ENCODE results near the gene CSKMT. TPM values are rescaled to one million over a fixed set of nuclear protein-coding genes. Genes with fewer than 3 reads are reported as not detected.

Gene CSKMT
- total RNA-seq, 1 experiment from 2014 or later, result 49.2 TPM

DNA sequence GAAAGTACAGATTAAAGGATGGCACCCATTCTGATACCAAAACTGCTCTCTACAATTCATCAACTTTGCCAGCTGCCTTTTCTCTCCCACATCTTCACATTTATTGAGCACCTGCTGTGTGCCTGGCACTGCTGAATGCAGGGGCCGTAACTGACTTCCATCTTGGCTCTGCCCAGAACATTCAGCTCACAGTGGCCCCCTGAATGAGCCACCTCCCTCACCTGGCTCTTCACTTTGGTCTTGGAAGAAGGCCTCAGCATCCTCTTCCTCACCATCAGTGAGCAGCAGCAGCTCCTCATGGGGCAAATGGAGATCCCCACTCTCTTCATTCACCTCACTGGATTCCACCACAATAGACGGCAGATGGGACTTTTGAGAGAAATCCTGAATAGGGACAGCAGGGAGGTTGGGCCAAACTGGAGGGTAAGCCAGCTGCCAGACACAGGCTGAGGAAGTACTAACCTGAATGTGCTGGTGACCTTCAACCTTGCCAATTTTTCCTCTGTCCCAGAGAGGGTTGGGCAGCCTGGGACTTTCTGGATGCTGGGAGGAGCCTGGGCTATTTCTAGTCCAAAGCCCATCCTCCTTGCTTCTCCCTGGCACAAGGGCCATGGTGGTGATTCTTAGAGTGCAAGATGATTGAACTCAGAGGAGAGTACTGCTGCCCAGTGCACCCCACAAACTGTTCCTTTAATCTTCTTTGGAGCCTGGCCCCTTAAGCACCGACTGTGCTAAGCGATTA, 4.5 kb downstream of the CSKMT start:
- Histone ChIP-seq H2BK5ac (ENCODE audit: insufficient read length, low read length) (no peak overlapping the region), H4K5ac (ENCODE audit: insufficient read length, low read depth, low read length) (no peak overlapping the region), H3K79me2 (ENCODE audit: insufficient read depth, low read length) (peaks cover 3% of the 10 kb centered on the region; the same call in 1 of the 2 replicates), H2BK120ac (ENCODE audit: low read depth, low read length, poor library complexity, severe bottlenecking) (no peak overlapping the region), H3K4me2 (ENCODE audit: insufficient read depth, insufficient read length, low read length) (no peak overlapping the region), H3K18ac (ENCODE audit: insufficient read length, low read depth, low read length) (no peak overlapping the region), H2AFZ (ENCODE audit: low read length) (no peak overlapping the region), H4K8ac (replicated peaks; ENCODE audit: insufficient read length, low read depth, low read length) (no peak overlapping the region), H3K23me2 (ENCODE audit: insufficient read length, low read depth, low read length, poor library complexity, severe bottlenecking) (peaks cover 17% of the 10 kb centered on the region), H2BK12ac (ENCODE audit: insufficient read length, low read depth, low read length) (no peak overlapping the region), H3T11ph (ENCODE audit: low read length) (no peak overlapping the region), H2BK15ac (ENCODE audit: low read depth, low read length) (no peak overlapping the region), H3K9me3 (ENCODE audit: control insufficient read depth, low read depth, low read length) (no peaks in the 10 kb centered on the region), H3K27me3 (ENCODE audit: insufficient read depth, low read length) (no peaks in the 10 kb centered on the region), H4K20me1 (ENCODE audit: control insufficient read depth, insufficient read depth, insufficient read length) (no peaks in the 10 kb centered on the region), H3K4me1 (ENCODE audit: insufficient read depth, low read length) (peaks cover 2% of the 10 kb centered on the region; the same call in 1 of the 2 replicates), H2AK5ac (ENCODE audit: insufficient read length, low read length) (no peak overlapping the region), H3K4ac (ENCODE audit: low read depth, low read length) (no peak overlapping the region), H3K56ac (ENCODE audit: insufficient read length, low read depth, low read length) (no peak overlapping the region), H3K27ac (ENCODE audit: insufficient read length, low read depth, low read length) (no peak overlapping the region), H3K23ac (ENCODE audit: insufficient read length, low read depth, low read length) (no peak overlapping the region), H3K14ac (ENCODE audit: insufficient read depth, low read length) (no peak overlapping the region), H2BK20ac (ENCODE audit: low read depth, low read length, poor library complexity, severe bottlenecking) (no peak overlapping the region), H4K91ac (ENCODE audit: insufficient read length, low read depth, low read length) (no peak overlapping the region), H3K79me1 (ENCODE audit: insufficient read depth, low read depth, low read length, poor library complexity, severe bottlenecking) (no peaks in the 10 kb centered on the region), H3K9ac (ENCODE audit: extremely low read depth, insufficient read length, low read length) (no peak overlapping the region)
- TF ChIP-seq, protein P1, sequence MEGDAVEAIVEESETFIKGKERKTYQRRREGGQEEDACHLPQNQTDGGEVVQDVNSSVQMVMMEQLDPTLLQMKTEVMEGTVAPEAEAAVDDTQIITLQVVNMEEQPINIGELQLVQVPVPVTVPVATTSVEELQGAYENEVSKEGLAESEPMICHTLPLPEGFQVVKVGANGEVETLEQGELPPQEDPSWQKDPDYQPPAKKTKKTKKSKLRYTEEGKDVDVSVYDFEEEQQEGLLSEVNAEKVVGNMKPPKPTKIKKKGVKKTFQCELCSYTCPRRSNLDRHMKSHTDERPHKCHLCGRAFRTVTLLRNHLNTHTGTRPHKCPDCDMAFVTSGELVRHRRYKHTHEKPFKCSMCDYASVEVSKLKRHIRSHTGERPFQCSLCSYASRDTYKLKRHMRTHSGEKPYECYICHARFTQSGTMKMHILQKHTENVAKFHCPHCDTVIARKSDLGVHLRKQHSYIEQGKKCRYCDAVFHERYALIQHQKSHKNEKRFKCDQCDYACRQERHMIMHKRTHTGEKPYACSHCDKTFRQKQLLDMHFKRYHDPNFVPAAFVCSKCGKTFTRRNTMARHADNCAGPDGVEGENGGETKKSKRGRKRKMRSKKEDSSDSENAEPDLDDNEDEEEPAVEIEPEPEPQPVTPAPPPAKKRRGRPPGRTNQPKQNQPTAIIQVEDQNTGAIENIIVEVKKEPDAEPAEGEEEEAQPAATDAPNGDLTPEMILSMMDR (conservative IDR thresholded peaks at IDR 0.05), result no peak
- peaks cover 25 to 35% of the 10 kb centered on the region in 2 experiments for H3K4me1 Mint-ChIP-seq
- H3K27me3 Mint-ChIP-seq (ENCODE audit: low read depth), result no peaks in the 10 kb centered on the region; the same call in none of the 2 replicates
- peaks cover 23 to 46% (median 32%) of the 10 kb centered on the region in 3 experiments for H3K36me3 Mint-ChIP-seq (ENCODE audit: insufficient read depth in 1 of 3, low read depth in 3 of 3)
- no peak for DNase-seq
- H3K4me3 Mint-ChIP-seq, result peak overlapping the region in 1 of 2 experiments; percentile 92; a peak in 3 of 5 replicates
- H3K9me3 Mint-ChIP-seq, result no peaks in the 10 kb centered on the region; a peak in 1 of 5 replicates
- peak overlapping the region; percentile 11 to 89 (median 86); a peak in 5 of 7 replicates for H3K27ac Mint-ChIP-seq
- no CpG with 5 or more reads among the region's 4 CpGs for WGBS (ENCODE audit: extremely low coverage, insufficient read length, low lambda C conversion rate)
